HepG2 (cell line): ENCODE results near the gene KLB. TPM values are rescaled to one million over a fixed set of nuclear protein-coding genes. Genes with fewer than 3 reads are reported as not detected.

Experiments used
- AGO1 ChIP-seq: fragments of 200-400 bp; formaldehyde crosslinking; IDR thresholded peaks from 2 replicates; pipeline ENCODE4 v1.6.1; 2017; ENCODE audit warnings: mild to moderate bottlenecking, low read depth, low read length, moderate library complexity; ENCODE audit not compliant: poor library complexity, severe bottlenecking
- ARNTL ChIP-seq: sonication (generic); formaldehyde crosslinking; IDR thresholded peaks from 2 replicates; pipeline ENCODE4 v1.4.0; 2020; ENCODE audit warnings: mild to moderate bottlenecking, missing genetic modification reagents
- CBX1 ChIP-seq: IDR thresholded peaks from one replicate; pipeline ENCODE4 v1.6.1; 2016; ENCODE audit warnings: antibody characterized with exemption, low read depth
- CREB3 ChIP-seq: sonication (generic); formaldehyde crosslinking; IDR thresholded peaks from 2 replicates; pipeline ENCODE4 v1.5.0; 2020; ENCODE audit warnings: missing genetic modification reagents
- DMAP1 ChIP-seq: IDR thresholded peaks from 2 replicates; pipeline ENCODE4 v1.6.1; 2016
- DNMT1 ChIP-seq: sonication (generic); formaldehyde crosslinking; IDR thresholded peaks from 2 replicates; pipeline ENCODE4 v1.5.1; 2020; ENCODE audit warnings: mild to moderate bottlenecking, missing genetic modification reagents
- GZF1 ChIP-seq: sonication (generic); formaldehyde crosslinking; IDR thresholded peaks from 2 replicates; pipeline ENCODE4 v1.5.1; 2020; ENCODE audit warnings: mild to moderate bottlenecking, missing genetic modification reagents
- HNRNPUL1 ChIP-seq: fragments of 200-400 bp; formaldehyde crosslinking; IDR thresholded peaks from 2 replicates; pipeline ENCODE4 v1.6.1; 2017; ENCODE audit warnings: low read depth, mild to moderate bottlenecking, low read length, moderate library complexity
- MED8 ChIP-seq: sonication (generic); formaldehyde crosslinking; IDR thresholded peaks from 2 replicates; pipeline ENCODE4 v1.8.1; 2023; ENCODE audit warnings: mild to moderate bottlenecking, missing genetic modification reagents; ENCODE audit not compliant: insufficient replicate concordance
- NFRKB ChIP-seq: fragments of 450-650 bp; IDR thresholded peaks from 2 replicates; pipeline ENCODE4 v1.6.1; 2017
- RFX3 ChIP-seq: IDR thresholded peaks from 2 replicates; pipeline ENCODE4 v1.6.1; 2016; ENCODE audit warnings: missing biosample characterization, missing genetic modification reagents
- SIX4 ChIP-seq: sonication (generic); formaldehyde crosslinking; IDR thresholded peaks from 2 replicates; pipeline ENCODE4 v1.4.0; 2020; ENCODE audit warnings: missing genetic modification reagents
- THAP7 ChIP-seq: sonication (generic); formaldehyde crosslinking; IDR thresholded peaks from 2 replicates; pipeline ENCODE4 v1.8.1; 2023; ENCODE audit warnings: mild to moderate bottlenecking, missing genetic modification reagents
- ZBTB4 ChIP-seq: sonication (generic); formaldehyde crosslinking; IDR thresholded peaks from 2 replicates; pipeline ENCODE4 v1.4.0; 2020; ENCODE audit warnings: missing genetic modification reagents, mild to moderate bottlenecking, borderline replicate concordance
- ZFAT ChIP-seq: sonication (generic); formaldehyde crosslinking; conservative IDR thresholded peaks from 2 replicates; pipeline ENCODE4 v1.8.1; 2023; ENCODE audit warnings: missing genetic modification reagents, inconsistent platforms
- ZNF430 ChIP-seq: sonication (generic); formaldehyde crosslinking; IDR thresholded peaks from 2 replicates; pipeline ENCODE4 v1.9.0; 2021; ENCODE audit warnings: mild to moderate bottlenecking, missing genetic modification reagents
- ZNF678 ChIP-seq: sonication (generic); formaldehyde crosslinking; IDR thresholded peaks from 2 replicates; pipeline ENCODE4 v1.4.0; 2020; ENCODE audit warnings: mild to moderate bottlenecking, missing genetic modification reagents
- ZNF784 ChIP-seq: sonication (generic); formaldehyde crosslinking; IDR thresholded peaks from 2 replicates; pipeline ENCODE4 v1.5.1; 2020; ENCODE audit warnings: missing genetic modification reagents, mild to moderate bottlenecking, borderline replicate concordance
- ZSCAN31 ChIP-seq: sonication (generic); formaldehyde crosslinking; IDR thresholded peaks from 2 replicates; pipeline ENCODE4 v1.5.0; 2020; ENCODE audit warnings: low read depth, mild to moderate bottlenecking, missing genetic modification reagents
- polyA plus RNA-seq, 8 experiments: library from polyadenylated mRNA; depleted of rRNA in 3 of 8; stranded (reverse) in 7 of 8; unstranded in 1 of 8; fragments of >200 nt; fragmentation: Illumina TruSeq in 4 of 8; extraction: Trizol in 4 of 8; gene quantifications; 2 replicates each; pipeline versions ENCODE4 v1.2.1 to v1.2.3, GENCODE V29; 2011 to 2016; ENCODE audit warnings: low read depth in 4 of 8, missing spikeins in 1 of 8, mixed read lengths in 1 of 8; ENCODE audit not compliant: insufficient read depth in 1 of 8
- total RNA-seq, 5 experiments: library from RNA; depleted of rRNA; stranded (reverse); fragments of >200 nt; fragmentation: Illumina TruSeq; extraction: Trizol; gene quantifications; 2 replicates each; pipeline ENCODE4 v1.2.3, GENCODE V29; 2016; ENCODE audit warnings: low read depth in 1 of 5

The KLB gene
- total and polyA plus RNA-seq, 2 of the 13 experiments (the other 11 are each of a cell fraction or from before 2014, with no cell fraction given) = 25.3 to 82.0 TPM

GRCh38 chr4:39458505-39459300 is 52.0 kb downstream of the KLB start, which contains the start of the genes LIAS and RPL9 (continued):
- TF ChIP-seq AGO1 (no peak), ARNTL (0 out of 2 replicates have a peak, but pooled peaks have one; percentile 62), ZFAT (CRISPR knock-in tag) (no peak; the same call in 1 of the 2 replicates), ZNF784 (peak; percentile 87), CREB3 (no peak), THAP7 (CRISPR knock-in tag) (peak; percentile 32; the same call in 1 of the 2 replicates), ZNF430 (CRISPR knock-in tag) (no peak; the same call in none of the 2 replicates), GZF1 (no peak), ZNF678 (CRISPR knock-in tag) (no peak), SIX4 (CRISPR knock-in tag) (peak; percentile 68), RFX3 (CRISPR knock-in tag) (no peak), MED8 (CRISPR knock-in tag) (peak; percentile 56), NFRKB (0 out of 2 replicates have a peak, but pooled peaks have one; percentile 36), DMAP1 (CRISPR knock-in tag) (peak; percentile 95), CBX1 (peak; percentile 90), DNMT1 (no peak), ZBTB4 (CRISPR knock-in tag) (no peak), HNRNPUL1 (no peak), ZSCAN31 (CRISPR knock-in tag) (peak; percentile 93)
